GM18858 (cell line): ENCODE measurements around the gene TMEM271.

ENCODE experiments used
- ATAC-seq: cut with Tn5 transposase; IDR thresholded peaks from one replicate; pipeline ENCODE4 v1.9.1; 2021; ENCODE audit not compliant: unreplicated experiment

The TMEM271 gene

GRCh38 chr4:535181-535923 lies 40.7 kb downstream of the TMEM271 start:
- no peak for ATAC-seq

DNA sequence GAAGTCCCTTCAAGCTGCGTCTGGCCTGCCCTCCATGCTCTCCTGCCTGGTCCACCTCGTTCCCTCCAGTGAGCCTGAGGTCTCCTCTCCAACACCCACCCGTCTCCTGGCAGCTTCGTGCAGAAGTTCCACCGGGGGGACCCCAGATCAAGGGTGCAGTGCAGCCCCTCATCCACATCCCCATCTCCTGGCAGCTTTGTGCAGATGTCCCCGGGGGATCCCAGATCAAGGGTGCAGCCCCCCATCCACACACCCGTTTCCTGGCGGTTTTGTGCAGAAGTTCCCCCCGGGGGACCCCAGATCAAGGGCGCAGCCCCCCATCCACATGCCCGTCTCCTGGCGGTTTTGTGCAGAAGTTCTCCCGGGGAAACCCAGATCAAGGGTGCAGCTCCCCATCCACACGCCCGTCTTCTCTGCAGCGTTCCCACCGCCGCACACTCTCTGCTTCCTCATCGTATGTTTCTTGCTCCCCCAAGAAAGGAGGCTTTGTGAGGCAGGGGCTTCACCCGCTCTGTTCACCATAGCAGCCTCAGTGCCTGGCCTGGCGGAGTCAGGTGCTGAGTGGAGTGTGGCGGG lies 41.4 kb downstream of the TMEM271 start:
- no peak for ATAC-seq

DNA sequence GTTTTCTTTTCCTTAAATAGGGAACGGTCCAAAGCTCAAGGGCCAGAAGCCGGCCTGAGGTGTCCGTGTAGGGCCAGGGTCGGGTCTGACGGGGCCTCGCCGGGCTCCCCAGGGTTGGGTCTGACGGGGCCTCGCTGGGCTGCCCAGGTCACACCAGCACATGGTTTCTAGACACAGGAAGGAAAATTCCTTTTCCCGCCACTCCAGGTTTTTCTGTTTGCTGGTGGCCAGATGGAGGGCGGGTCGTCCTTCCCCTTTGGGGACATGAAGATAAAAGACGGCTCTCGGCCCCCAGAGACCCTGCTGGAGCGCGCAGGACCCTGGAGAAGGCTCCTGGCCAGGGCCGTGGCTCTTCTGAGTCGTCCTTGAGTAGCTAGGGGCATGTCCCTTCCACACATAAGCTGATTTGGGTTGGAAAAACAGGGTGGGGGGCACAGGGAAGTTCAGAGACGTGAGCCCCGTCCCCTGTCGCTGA lies 42.0 kb downstream of the TMEM271 start:
- no peak for ATAC-seq

DNA sequence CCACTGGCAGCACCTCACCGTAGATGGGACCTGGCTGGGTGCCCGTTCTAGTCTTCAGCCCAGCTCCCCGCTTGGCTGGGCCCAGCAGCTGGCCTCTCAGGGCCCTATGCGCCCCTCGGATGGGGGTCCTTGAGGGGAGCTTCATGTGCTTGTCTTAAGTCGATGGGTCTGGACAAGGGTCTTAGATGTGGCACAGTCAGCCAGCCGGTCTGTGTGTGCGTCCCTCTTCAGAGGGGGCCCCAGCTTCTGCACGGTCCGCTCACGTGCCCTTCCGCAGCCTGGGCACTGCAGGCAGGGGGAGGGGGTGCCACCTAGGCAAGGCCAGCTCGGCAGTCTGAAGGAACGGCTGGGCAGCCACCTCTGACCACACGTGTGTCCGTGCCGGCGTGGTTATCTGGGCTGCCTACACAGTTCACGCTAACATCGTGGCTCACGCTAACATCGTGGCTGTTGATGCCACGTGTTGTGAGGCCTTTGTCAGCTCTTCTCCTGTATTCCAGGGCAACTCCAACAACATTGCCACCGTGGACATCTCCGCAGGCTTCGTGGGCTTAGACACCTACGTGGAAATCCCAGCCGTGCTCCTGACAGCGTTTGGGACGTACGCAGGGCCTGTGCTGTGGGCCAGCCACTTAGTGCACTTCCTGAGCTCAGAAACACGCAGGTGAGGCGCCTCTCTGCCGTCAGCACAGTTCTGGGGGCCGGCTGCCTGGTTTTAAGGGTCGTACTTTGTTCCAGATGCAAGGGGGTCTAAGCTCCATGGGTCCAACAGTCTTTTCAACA lies 42.6 kb downstream of the TMEM271 start:
- ATAC-seq = no peak

GRCh38 chr4:532588-533317 lies 43.3 kb downstream of the TMEM271 start:
- ATAC-seq = no peak

DNA sequence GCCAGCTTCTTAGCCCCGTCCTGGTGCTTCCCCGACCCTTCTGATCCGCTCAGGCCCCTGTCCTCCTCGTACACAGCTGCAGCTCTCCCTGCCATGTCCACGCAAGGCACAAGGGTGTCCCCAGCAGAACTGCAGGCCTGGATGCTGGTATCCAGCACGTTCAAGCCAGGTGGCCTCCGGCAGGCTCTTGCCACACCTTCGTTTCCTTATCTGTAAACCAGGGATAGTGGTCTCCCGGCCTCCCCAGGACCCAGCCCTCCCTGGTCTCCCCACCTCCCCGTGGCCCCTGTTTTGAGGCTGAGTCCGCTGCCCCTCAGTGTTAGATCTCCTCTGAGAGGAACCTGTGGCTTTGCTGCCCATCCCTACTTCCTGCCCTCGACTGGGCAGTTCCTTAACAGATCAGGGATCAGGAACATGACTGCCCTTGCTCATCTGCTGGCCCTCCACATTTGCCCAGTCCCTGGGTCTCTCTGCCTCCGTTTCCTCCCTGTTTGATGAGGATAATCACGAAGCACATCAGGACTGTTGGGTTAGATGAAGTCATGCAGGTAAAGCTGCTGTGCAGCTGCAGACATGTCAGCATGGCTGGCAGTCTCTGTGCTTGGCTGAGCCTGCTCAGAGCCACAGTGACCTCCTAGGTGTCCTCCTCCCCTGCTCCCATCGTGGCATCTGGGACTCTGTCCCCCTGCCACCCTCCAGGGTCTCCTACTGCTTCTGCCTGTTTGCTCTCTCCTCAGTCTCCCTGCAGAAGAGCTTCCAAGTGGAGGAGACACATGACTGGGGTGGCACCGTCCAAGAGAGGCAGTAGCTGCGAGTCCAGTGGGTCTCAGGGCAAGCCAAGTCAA lies 44.2 kb downstream of the TMEM271 start:
- ATAC-seq = no peak

GRCh38 chr4:531076-531475 lies 45.0 kb downstream of the TMEM271 start:
- no peak for ATAC-seq

GRCh38 chr4:530017-530781 lies 45.9 kb downstream of the TMEM271 start:
- ATAC-seq = no peak

DNA sequence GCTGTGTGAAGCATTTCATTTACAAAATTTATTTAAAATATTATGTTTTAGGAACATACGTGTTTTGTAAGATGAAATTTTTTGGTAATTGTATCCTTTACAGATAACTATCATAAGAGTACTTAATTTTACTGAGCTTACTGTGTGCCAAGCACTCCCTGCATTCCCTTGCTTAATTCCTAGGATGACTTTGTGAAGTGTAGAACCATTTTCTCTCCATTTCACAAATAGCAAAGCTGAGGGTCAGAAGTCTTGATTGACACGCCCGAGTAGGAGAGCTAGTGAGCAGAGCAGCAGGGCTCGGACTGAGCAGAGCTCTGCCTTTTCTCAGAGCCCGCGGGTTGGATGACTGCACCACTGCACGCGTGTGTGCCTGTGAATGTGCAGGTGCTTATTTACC lies 46.5 kb downstream of the TMEM271 start:
- ATAC-seq = no peak

DNA sequence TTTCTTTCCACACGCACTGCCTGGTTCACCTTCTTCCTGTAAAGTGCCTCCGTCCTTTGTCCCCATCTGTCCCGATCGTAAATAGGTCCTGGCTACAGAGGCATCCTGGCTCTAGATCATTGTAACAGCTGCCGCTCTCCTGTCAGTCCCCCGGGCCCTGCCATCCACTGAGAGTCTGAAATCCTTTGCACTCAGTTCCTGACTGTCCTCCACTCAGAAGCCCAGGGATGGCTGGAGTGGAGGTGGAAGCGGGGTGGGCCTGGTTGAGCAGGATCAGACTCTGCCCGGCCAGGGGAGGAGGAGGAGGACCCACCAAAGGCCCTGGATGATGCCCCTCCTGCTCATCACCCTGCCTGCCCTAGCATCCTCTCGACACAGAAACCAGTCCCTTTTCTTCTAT lies 47.3 kb downstream of the TMEM271 start:
- ATAC-seq = no peak

DNA sequence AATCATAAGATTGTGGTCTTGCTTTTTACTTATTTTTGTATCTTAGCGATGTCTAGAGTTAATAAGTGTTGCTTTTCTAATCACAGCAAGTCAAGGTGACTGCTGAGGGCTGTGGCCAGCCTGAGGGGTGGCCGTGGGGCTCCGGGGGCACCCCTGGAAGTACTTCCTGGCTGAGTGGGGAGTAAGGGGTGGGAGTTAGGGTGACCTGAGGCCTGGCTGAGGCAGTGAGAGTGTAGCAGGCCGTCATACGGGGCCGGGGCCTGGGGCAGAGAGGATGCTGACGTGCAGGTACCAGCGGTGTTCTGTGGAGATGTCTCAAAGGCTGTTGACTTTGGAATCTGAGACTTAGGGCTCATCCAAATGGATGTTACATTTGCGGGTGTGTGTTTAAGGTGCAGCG lies 47.8 kb downstream of the TMEM271 start:
- no peak for ATAC-seq

DNA sequence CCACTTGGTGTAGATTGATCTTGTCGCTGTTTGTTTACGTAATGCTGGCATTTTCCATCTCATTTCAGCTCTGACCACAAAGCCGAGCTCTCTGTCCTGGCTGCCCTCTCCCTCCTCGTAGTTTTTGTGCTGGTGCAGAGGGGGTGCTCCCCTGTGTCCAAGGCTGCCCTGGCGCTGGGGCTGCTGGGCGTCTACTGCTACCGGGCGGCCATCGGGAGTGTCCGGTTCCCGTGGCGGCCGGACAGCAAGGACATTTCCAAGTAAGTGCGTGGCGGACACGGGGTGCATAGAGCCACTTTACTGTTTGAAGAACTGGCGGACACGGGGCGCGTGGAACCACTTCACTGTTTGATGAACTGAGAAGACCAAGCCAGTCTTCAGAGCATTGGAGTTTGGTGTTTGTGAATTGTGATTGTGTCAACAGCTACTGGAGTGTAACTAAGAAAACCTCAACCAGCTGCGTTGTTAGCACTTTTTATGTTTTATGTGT lies 49.1 kb downstream of the TMEM271 start:
- ATAC-seq = no peak

DNA sequence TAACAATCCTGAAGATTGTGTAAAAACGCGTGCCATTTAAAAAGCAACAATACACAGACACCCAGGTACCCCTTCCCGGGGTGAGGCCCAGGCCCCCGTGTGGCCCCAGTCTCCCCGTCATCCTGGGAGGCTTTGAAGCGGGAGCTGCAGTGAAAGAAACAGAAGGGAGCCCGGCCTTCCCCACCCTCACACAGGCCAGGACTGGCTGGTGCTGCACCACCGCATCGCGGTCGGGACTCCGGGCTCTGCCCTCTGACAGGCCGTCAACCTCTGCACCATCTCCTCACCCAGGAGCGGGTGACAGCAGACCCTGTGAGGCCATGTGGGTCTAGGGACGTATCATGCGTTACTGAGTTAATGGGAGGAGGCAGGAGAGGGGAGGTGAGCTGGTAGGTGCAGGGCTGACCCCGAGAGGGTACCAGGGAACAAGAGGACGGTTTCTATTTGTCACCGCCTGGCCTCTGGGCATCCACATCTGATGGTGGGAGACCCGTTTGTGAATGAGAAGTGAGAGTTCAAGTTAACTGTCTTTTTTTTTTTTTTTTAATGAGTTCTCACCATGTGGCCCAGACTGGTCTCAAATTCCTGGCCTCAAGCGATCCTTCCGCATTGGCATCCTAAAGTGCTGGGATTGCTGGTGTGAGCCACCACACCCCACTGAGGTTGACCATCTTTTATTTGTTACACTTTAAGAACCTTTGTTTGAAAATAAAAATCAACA lies 49.7 kb downstream of the TMEM271 start:
- no peak for ATAC-seq

DNA sequence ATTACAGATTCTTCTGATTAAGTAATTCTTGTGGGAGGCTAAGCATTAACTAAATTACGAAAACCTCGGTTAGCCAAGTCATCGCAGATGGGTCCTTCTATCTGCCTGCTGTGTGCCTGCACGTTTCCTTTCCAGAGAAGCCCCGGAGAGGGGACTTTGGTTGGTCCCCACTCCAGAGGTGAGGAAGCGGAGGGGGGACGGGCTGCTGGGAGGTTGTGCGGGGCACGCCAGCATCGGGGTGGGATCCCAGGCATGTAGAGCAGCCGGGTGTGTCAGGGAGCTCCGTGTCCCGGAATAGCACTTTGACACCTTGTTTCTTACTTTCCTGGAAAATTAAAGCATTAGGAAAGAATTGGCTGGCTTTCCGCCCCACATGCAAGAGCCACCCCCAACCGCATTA lies 50.4 kb downstream of the TMEM271 start:
- no peak for ATAC-seq

GRCh38 chr4:524196-524595 lies 51.9 kb downstream of the TMEM271 start:
- no peak for ATAC-seq
